Natural killer cell (primary cell): ENCODE results near the gene WASF2. TPM values are rescaled to one million over a fixed set of nuclear protein-coding genes. Genes with fewer than 3 reads are reported as not detected.

Source experiments
- ATAC-seq, 3 donors: fragments of 150-1000 bp in 2 of 3; fragments of 200-7000 bp in 1 of 3; cut with Tn5 transposase; 1 replicate in 1 of 3; 2 replicates in 2 of 3; pipeline ENCODE4 v1.10.0; 2021; ENCODE audit warnings: mild to moderate bottlenecking in 2 of 3, moderate library complexity in 2 of 3
- DNase-seq, 2 donors: peaks; one replicate each; pipeline versions ENCODE4 v3.0.0 to v3.0.0-alpha.2; 2013 to 2021; ENCODE audit warnings: mixed read lengths in 1 of 2
- H3K27ac ChIP-seq: one replicate; pipeline ENCODE4 v1.5.1; 2013; ENCODE audit warnings: mild to moderate bottlenecking, low read length
- H3K27me3 ChIP-seq: one replicate; pipeline ENCODE4 v1.6.1; 2013; ENCODE audit warnings: low read length; ENCODE audit not compliant: control insufficient read depth, insufficient read depth
- H3K36me3 ChIP-seq: one replicate; pipeline ENCODE4 v1.6.1; 2013; ENCODE audit warnings: low read length; ENCODE audit not compliant: control insufficient read depth, insufficient read depth
- H3K4me1 ChIP-seq: one replicate; pipeline ENCODE4 v1.6.1; 2013; ENCODE audit warnings: low read length; ENCODE audit not compliant: control insufficient read depth, insufficient read depth
- H3K4me3 ChIP-seq: one replicate; pipeline ENCODE4 v1.5.1; 2013; ENCODE audit warnings: low read length
- H3K9me3 ChIP-seq: one replicate; pipeline ENCODE4 v1.6.1; 2013; ENCODE audit warnings: low read length; ENCODE audit not compliant: control insufficient read depth, insufficient read depth
- H3K27ac Mint-ChIP-seq, 2 donors: one replicate each; pipeline ENCODE4 v1.8.0; 2022; ENCODE audit warnings: mild to moderate bottlenecking in 2 of 2, mixed read lengths in 2 of 2, moderate library complexity in 1 of 2
- H3K27me3 Mint-ChIP-seq, 2 donors: one replicate each; pipeline ENCODE4 v1.8.0; 2022; ENCODE audit warnings: low read depth in 2 of 2, mixed read lengths in 2 of 2
- H3K36me3 Mint-ChIP-seq: one replicate; pipeline ENCODE4 v1.8.0; 2022; ENCODE audit warnings: mixed read lengths
- H3K4me1 Mint-ChIP-seq, 2 donors: one replicate each; pipeline ENCODE4 v1.8.0; 2022; ENCODE audit warnings: mixed read lengths in 2 of 2
- H3K4me3 Mint-ChIP-seq: one replicate; pipeline ENCODE4 v1.8.0; 2022; ENCODE audit warnings: mild to moderate bottlenecking, moderate library complexity, mixed read lengths
- H3K9me3 Mint-ChIP-seq, 2 donors: one replicate each; pipeline ENCODE4 v1.8.0; 2022; ENCODE audit warnings: mixed read lengths in 2 of 2
- CTCF ChIP-seq: fragments of 200-600 bp; IDR thresholded peaks from one replicate; pipeline ENCODE4 v1.8.0; 2022; ENCODE audit warnings: antibody characterized with exemption
- WGBS: methylation state at CpG from one replicate; pipeline ENCODE4 v1.1.7; 2013; ENCODE audit warnings: missing lambda C conversion rate; ENCODE audit not compliant: insufficient coverage; 5-methylcytosine and 5-hydroxymethylcytosine counted together
- intact Hi-C: fragments of 100-400 bp; cut with micrococcal nuclease; formaldehyde crosslinking; loops from one replicate; pipeline ENCODE4 v1.14.2; 2022
- total RNA-seq, 4 donors: library from RNA; stranded (reverse); fragments of 120-200 nt in 1 of 4; gene quantifications; one replicate each; pipeline versions ENCODE4 v1.2.3 to v1.2.4, GENCODE V29; 2013 to 2022

The WASF2 gene
- total RNA-seq, 3 donors from 2014 or later (not counting 1 experiment from before 2014, with no cell fraction given), result 137 to 153 (median 143) TPM

GRCh38 chr1:27428316-27429028, 61.5 kb downstream of the WASF2 start:
- 37% methylated on average over 16 of the region's 17 CpGs for WGBS
- Histone ChIP-seq H3K4me1 (peaks cover 42% of the 10 kb centered on the region), H3K36me3 (peaks cover 18% of the 10 kb centered on the region), H3K4me3 (no peak overlapping the region), H3K27me3 (no peaks in the 10 kb centered on the region), H3K9me3 (no peaks in the 10 kb centered on the region), H3K27ac (peak overlapping the region; percentile 18)
- Mint-ChIP-seq H3K27me3 (no peaks in the 10 kb centered on the region), H3K9me3 (no peaks in the 10 kb centered on the region), H3K4me3 (peak overlapping the region; percentile 58), H3K4me1 (peaks cover 50 to 67% of the 10 kb centered on the region in 2 donors), H3K27ac (peak overlapping the region; percentile 77 to 88), H3K36me3 (no peaks in the 10 kb centered on the region)
- no peak for TF ChIP-seq CTCF
- no peak for DNase-seq
- peak; percentile 18 to 41 (median 38) for ATAC-seq
- intact Hi-C loops, result no loop called here

- ATAC-seq (no peak), DNase-seq (no peak)
- Mint-ChIP-seq H3K27ac (peak overlapping the region; percentile 77 to 88), H3K9me3 (no peaks in the 10 kb centered on the region), H3K27me3 (no peaks in the 10 kb centered on the region), H3K4me1 (peaks cover 46 to 62% of the 10 kb centered on the region in 2 donors), H3K36me3 (no peaks in the 10 kb centered on the region), H3K4me3 (peak overlapping the region; percentile 42)
- no peak overlapping the region for H3K27ac ChIP-seq
- no peaks in the 10 kb centered on the region for H3K27me3 ChIP-seq
- H3K4me1 ChIP-seq, result peaks cover 47% of the 10 kb centered on the region
- intact Hi-C loops, result no loop called here
- 72% methylated on average over 2 of the region's 2 CpGs for WGBS
- no peak overlapping the region for H3K4me3 ChIP-seq
- TF ChIP-seq CTCF, result no peak
- H3K36me3 ChIP-seq, result peaks cover 18% of the 10 kb centered on the region
- H3K9me3 ChIP-seq, result no peaks in the 10 kb centered on the region
These were observed 62.1 kb downstream of the WASF2 start for GRCh38 chr1:27427816-27428315.

- Mint-ChIP-seq H3K4me1 (peaks cover 51 to 67% of the 10 kb centered on the region in 2 donors), H3K4me3 (no peak overlapping the region), H3K36me3 (no peaks in the 10 kb centered on the region), H3K27me3 (no peaks in the 10 kb centered on the region), H3K27ac (peak overlapping the region; percentile 77 to 88), H3K9me3 (no peaks in the 10 kb centered on the region)
- H3K27ac ChIP-seq, result no peak overlapping the region
- DNase-seq (no peak), ATAC-seq (no peak)
- no peaks in the 10 kb centered on the region for H3K9me3 ChIP-seq
- H3K36me3 ChIP-seq, result peaks cover 18% of the 10 kb centered on the region
- H3K27me3 ChIP-seq, result no peaks in the 10 kb centered on the region
- no peak for TF ChIP-seq CTCF
- intact Hi-C loops, result no loop called here
- 62% methylated on average over 1 of the region's 2 CpGs for WGBS
- H3K4me3 ChIP-seq, result no peak overlapping the region
- H3K4me1 ChIP-seq, result peaks cover 49% of the 10 kb centered on the region
These were observed 62.6 kb downstream of the WASF2 start for GRCh38 chr1:27427329-27427728.
